WERI-Rb-1 (cell line): ENCODE measurements around the gene DDIAS.
"Not testable (repeated sequence)": the region's sequence is repeated elsewhere in the genome, so short reads cannot be mapped to it uniquely, and the experiment has no call there.

ENCODE experiments used
- DNase-seq: peaks from one replicate; pipeline ENCODE4 v3.0.0-alpha.2; 2020
- H3K27ac ChIP-seq: fragments of 250-450 bp; sonication (Bioruptor Pico); 2 replicates; pipeline ENCODE4 v1.5.1; 2020; ENCODE audit warnings: mild to moderate bottlenecking, moderate library complexity
- H3K27me3 ChIP-seq: fragments of 250-450 bp; sonication (Bioruptor Pico); 2 replicates; pipeline ENCODE4 v1.5.1; 2021; ENCODE audit warnings: mild to moderate bottlenecking, low read depth, moderate library complexity; ENCODE audit not compliant: insufficient read depth, severe bottlenecking
- H3K36me3 ChIP-seq: fragments of 250-450 bp; sonication (Bioruptor Pico); 2 replicates; pipeline ENCODE4 v1.5.1; 2020; ENCODE audit warnings: mild to moderate bottlenecking, moderate library complexity
- H3K4me3 ChIP-seq: 2 replicates; pipeline ENCODE4 v1.5.1; 2011; ENCODE audit warnings: low read depth, mild to moderate bottlenecking, control low read depth, low read length
- H3K9me3 ChIP-seq: fragments of 250-450 bp; sonication (Bioruptor Pico); 2 replicates; pipeline ENCODE4 v1.5.1; 2021; ENCODE audit warnings: mild to moderate bottlenecking, moderate library complexity; ENCODE audit not compliant: severe bottlenecking
- TF ChIP-seq, protein P1 (sequence below): IDR thresholded peaks from 2 replicates; pipeline ENCODE4 v1.5.1; 2011; ENCODE audit warnings: low read depth, mild to moderate bottlenecking, control low read depth, inconsistent platforms, low read length

DDIAS gene

DNA sequence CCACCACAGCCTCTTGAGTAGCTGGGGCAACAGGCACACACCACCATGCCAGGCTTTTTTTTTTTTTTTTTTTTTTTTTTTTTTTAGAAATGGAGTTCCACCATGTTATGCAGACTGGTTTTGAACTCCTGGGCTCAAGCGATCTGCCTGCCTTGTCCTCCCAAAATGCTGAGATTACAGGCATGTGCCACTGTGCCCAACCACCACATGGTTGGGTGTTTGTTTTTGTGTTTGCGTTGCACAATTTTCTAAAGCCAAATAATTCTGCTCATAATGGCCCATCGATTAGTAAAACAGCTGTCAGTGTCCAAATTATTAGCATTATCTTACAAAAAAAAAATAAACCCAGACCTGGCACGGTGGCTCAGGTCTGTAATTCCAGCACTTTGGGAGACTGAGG lies 65.8 kb downstream of the DDIAS start:
- Histone ChIP-seq H3K9me3 (no peaks in the 10 kb centered on the region), H3K36me3 (no peaks in the 10 kb centered on the region), H3K27me3 (no peaks in the 10 kb centered on the region), H3K27ac (no peak overlapping the region), H3K4me3 (no peak overlapping the region)
- DNase-seq: no peak
- TF ChIP-seq, protein P1, sequence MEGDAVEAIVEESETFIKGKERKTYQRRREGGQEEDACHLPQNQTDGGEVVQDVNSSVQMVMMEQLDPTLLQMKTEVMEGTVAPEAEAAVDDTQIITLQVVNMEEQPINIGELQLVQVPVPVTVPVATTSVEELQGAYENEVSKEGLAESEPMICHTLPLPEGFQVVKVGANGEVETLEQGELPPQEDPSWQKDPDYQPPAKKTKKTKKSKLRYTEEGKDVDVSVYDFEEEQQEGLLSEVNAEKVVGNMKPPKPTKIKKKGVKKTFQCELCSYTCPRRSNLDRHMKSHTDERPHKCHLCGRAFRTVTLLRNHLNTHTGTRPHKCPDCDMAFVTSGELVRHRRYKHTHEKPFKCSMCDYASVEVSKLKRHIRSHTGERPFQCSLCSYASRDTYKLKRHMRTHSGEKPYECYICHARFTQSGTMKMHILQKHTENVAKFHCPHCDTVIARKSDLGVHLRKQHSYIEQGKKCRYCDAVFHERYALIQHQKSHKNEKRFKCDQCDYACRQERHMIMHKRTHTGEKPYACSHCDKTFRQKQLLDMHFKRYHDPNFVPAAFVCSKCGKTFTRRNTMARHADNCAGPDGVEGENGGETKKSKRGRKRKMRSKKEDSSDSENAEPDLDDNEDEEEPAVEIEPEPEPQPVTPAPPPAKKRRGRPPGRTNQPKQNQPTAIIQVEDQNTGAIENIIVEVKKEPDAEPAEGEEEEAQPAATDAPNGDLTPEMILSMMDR: no peak

DNA sequence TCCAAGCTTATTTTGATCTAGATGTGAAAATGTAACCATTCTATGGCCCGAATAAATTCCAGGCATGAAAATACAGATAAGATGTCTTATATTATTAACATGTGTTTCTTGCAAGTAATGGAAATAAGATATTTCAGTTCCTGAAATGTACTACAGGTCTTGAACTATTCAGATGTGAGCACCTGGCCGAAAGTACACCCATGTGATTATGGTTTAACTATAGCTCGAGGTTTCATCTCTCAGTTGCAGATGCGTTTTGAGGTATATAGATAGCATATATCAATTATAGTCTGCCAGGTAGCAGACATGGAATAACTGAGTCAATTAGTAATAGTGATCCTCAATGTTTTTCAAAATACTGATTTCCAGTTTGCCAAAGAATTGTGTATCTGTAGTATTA lies 68.3 kb downstream of the DDIAS start:
- Histone ChIP-seq H3K9me3 (no peaks in the 10 kb centered on the region), H3K27me3 (no peaks in the 10 kb centered on the region), H3K27ac (no peak overlapping the region), H3K36me3 (no peaks in the 10 kb centered on the region), H3K4me3 (no peak overlapping the region)
- TF ChIP-seq, protein P1: no peak
- no peak for DNase-seq

DNA sequence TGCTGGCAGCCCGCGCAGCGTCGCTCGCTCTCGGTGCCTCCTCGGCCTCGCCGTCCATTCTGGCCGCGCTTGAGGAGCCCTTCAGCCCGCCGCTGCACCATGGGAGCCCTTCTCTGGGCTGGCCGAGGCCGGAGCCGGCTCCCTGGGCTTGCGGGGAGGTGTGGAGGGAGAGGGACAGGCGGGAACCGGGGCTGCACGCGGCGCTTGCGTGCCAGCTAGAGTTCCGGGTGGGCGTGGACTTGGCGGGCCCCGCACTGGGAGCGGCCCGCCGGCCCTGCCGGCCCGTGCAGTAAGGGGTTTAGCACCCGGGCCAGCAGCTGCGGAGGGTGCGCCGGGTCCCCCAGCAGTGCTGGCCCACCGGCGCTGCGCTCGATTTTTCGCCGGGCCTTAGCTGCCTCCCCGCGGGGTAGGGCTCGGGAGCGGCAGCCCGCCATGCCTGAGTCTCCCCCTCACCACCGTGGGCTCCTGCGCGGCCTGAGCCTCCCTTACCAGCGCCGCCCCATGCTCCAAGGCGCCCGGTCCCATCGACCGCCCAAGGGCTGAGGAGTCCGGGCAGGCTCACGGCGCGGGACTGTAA lies 69.1 kb downstream of the DDIAS start:
- not testable (repeated sequence) for H3K27ac ChIP-seq, H3K4me3 ChIP-seq

DNA sequence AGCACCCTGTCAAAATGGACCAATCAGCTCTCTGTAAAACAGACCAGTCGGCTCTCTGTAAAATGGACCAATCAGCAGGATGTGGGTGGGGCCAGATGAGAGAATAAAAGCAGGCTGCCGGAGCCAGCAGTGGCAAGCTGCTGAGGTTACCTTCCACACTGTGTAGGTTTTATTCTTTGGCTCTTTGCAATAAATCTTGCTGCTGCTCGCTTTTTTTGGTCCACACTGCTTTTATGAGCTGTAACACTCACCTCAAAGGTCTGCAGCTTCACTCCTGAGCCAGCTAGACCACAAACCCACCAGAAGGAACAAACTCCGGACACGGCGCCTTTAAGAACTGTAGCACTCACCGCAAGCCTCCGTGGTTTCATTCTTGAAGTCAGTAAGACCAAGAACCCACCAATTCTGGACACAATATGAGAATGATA lies 70.0 kb downstream of the DDIAS start:
- H3K27me3 ChIP-seq, DNase-seq, H3K9me3 ChIP-seq, H3K4me3 ChIP-seq, H3K36me3 ChIP-seq, H3K27ac ChIP-seq: not testable (repeated sequence)

More for the DNA sequence above, 69.1 kb downstream of the DDIAS start:
- not testable (repeated sequence) for H3K27me3 ChIP-seq, H3K36me3 ChIP-seq, H3K9me3 ChIP-seq, DNase-seq

DNA sequence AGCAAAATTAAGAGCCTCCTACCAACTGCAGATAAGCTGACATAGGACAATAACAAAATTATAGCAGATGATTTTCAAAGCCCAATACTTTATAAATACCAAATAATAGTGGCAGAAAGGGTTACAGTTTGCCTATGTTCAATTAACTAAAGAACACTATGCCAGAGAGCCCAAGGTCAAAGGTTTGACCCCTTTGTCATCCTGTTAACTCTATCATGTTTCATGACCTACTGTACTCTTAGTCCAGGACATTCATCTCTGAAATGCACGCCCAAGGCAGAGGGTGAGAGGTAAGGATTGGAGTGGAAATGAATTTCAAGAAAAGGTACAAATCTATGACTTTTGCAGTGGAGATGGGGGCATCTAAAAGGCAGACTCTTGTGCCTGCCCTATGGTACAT lies 70.6 kb downstream of the DDIAS start:
- no peak for DNase-seq
- TF ChIP-seq, protein P1: no peak
- Histone ChIP-seq H3K27ac (no peak overlapping the region), H3K27me3 (no peaks in the 10 kb centered on the region), H3K4me3 (no peak overlapping the region), H3K36me3 (no peaks in the 10 kb centered on the region), H3K9me3 (no peaks in the 10 kb centered on the region)

DNA sequence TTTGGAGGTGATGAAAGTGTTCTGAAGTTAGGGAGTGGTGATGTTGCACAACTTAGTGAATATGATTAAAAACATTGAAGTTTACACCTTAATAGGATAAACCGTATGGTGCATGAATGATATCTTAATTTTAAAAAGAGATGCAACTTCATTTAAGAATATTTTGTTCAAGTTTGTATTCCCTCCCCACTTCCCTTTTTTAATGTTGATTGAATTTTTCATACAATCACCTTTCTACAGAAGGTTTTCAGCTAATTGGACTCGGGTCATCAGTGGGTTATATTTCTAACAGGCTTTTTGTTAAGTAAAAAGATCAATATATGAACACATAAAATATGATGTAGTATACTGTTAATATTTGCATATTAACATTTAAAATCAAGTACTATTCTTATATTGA lies 72.6 kb downstream of the DDIAS start:
- H3K9me3 ChIP-seq: no peaks in the 10 kb centered on the region

DNA sequence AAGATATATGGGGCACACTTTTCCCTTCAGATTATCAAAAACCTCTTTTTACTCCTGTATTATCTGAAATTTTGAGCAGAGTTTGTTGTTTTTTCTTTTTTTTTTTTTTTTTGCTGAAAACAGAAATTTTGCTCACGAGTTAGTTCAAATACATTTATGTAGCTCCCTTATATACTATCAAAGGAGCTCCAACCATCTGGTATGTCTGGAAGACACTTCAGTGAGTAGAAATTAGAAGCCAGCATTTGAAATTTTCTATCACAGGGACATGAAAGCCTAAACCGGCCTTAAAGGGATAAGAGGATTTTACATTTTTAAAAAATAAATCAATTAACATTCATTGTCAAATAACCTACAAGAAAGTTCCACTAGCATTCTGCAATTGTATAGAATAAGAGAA lies 73.3 kb downstream of the DDIAS start:
- Histone ChIP-seq H3K27ac (no peak overlapping the region), H3K27me3 (no peaks in the 10 kb centered on the region), H3K9me3 (no peaks in the 10 kb centered on the region), H3K4me3 (no peak overlapping the region), H3K36me3 (no peaks in the 10 kb centered on the region)
- TF ChIP-seq, protein P1: no peak
- DNase-seq: no peak

More for the DNA sequence above, 72.6 kb downstream of the DDIAS start:
- Histone ChIP-seq H3K27ac (no peak overlapping the region), H3K4me3 (no peak overlapping the region), H3K27me3 (no peaks in the 10 kb centered on the region), H3K36me3 (no peaks in the 10 kb centered on the region)
- no peak for DNase-seq
- TF ChIP-seq, protein P1: no peak
